K562 (cell line): ENCODE results near the gene THBS2.

ENCODE experiments used
- CTCF ChIP-seq, 3 experiments: IDR thresholded peaks in 2 of 3; conservative IDR thresholded peaks in 1 of 3; 2 replicates each; pipeline ENCODE4 v1.5.1; 2011 to 2012; ENCODE audit warnings: low read length in 3 of 3, mild to moderate bottlenecking in 3 of 3, control low read depth in 2 of 3, improper control_type of control experiment in 1 of 3, inconsistent platforms in 1 of 3, low read depth in 1 of 3, mixed read lengths in 1 of 3, moderate library complexity in 1 of 3; ENCODE audit not compliant: insufficient read depth in 2 of 3
- GTF2F1 ChIP-seq: IDR thresholded peaks from 2 replicates; pipeline ENCODE4 v1.6.1; 2011; ENCODE audit warnings: low read depth, low read length, improper control_type of control experiment
- JUNB ChIP-seq: fragments of 450-650 bp; formaldehyde crosslinking; conservative IDR thresholded peaks from 2 replicates; pipeline ENCODE4 v1.4.0; 2020; ENCODE audit warnings: mild to moderate bottlenecking
- LARP7 ChIP-seq: fragments of 450-650 bp; IDR thresholded peaks from 2 replicates; pipeline ENCODE4 v1.6.1; 2016
- POLR2A ChIP-seq: fragments of 450-650 bp; conservative IDR thresholded peaks from 2 replicates; pipeline ENCODE4 v1.6.1; 2016
- POLR2AphosphoS2 ChIP-seq: IDR thresholded peaks from 2 replicates; pipeline ENCODE4 v1.6.1; 2012; ENCODE audit warnings: low read length, improper control_type of control experiment
- POLR2AphosphoS5 ChIP-seq: IDR thresholded peaks from 2 replicates; pipeline ENCODE4 v1.6.1; 2011; ENCODE audit warnings: mild to moderate bottlenecking, low read depth, low read length, moderate library complexity; ENCODE audit not compliant: control insufficient read depth, insufficient read depth
- SAFB2 ChIP-seq: fragments of 200-400 bp; formaldehyde crosslinking; IDR thresholded peaks from 2 replicates; pipeline ENCODE4 v1.6.1; 2018; ENCODE audit warnings: borderline replicate concordance, low read length, low read depth, moderate library complexity; ENCODE audit not compliant: severe bottlenecking
- ZNF592 ChIP-seq: fragments of 450-650 bp; IDR thresholded peaks from 2 replicates; pipeline ENCODE4 v1.6.1; 2017; ENCODE audit warnings: antibody characterized with exemption, mild to moderate bottlenecking

GRCh38 chr6:169169941-169170582 is 83.6 kb downstream of the THBS2 start:
- TF ChIP-seq JUNB = no peak
- no peak for TF ChIP-seq POLR2A
- TF ChIP-seq POLR2AphosphoS5 = no peak
- no peak for TF ChIP-seq LARP7
- no peak for TF ChIP-seq CTCF (IDR thresholded peaks at IDR 0.05 in 2 of 3, conservative IDR thresholded peaks at IDR 0.05 in 1 of 3; ENCODE audit: insufficient read depth in 2 of 3, low read depth in 1 of 3, low read length in 3 of 3)
- TF ChIP-seq GTF2F1 = no peak
- no peak for TF ChIP-seq SAFB2
- no peak for TF ChIP-seq POLR2AphosphoS2
- TF ChIP-seq ZNF592 = no peak
